K562 (cell line): ENCODE data around the gene HOXB3. TPM values are rescaled to one million over a fixed set of nuclear protein-coding genes. Genes with fewer than 3 reads are reported as not detected.

ENCODE experiments used
- ARID3B ChIP-seq: fragments of 250-450 bp; sonication (Bioruptor Pico); IDR thresholded peaks from 2 replicates; pipeline ENCODE4 v1.4.0; 2020; ENCODE audit warnings: borderline replicate concordance
- BACH1 ChIP-seq: fragments of 200-800 bp; sonication (Bioruptor generic); IDR thresholded peaks from 2 replicates; pipeline ENCODE4 v1.6.1; 2016; ENCODE audit warnings: missing genetic modification characterization, missing compliant biosample characterization
- BCLAF1 ChIP-seq, 2 experiments: fragments of 450-650 bp in 1 of 2; IDR thresholded peaks; 2 replicates each; pipeline ENCODE4 v1.6.1; 2011 to 2017; ENCODE audit warnings: low read depth in 2 of 2, antibody characterized with exemption in 1 of 2, borderline replicate concordance in 1 of 2, low read length in 1 of 2, mild to moderate bottlenecking in 1 of 2, mixed read lengths in 1 of 2; ENCODE audit not compliant: control insufficient read depth in 1 of 2
- CHAMP1 ChIP-seq: fragments of 450-650 bp; IDR thresholded peaks from 2 replicates; pipeline ENCODE4 v1.6.1; 2016; ENCODE audit warnings: mild to moderate bottlenecking
- GTF2E2 ChIP-seq: fragments of 200-800 bp; sonication (Bioruptor generic); IDR thresholded peaks from 2 replicates; pipeline ENCODE4 v1.6.1; 2016; ENCODE audit warnings: missing genetic modification characterization, missing compliant biosample characterization
- IRF1 ChIP-seq: sonication (generic); formaldehyde crosslinking; IDR thresholded peaks from 2 replicates; pipeline ENCODE4 v1.8.0; 2022; ENCODE audit warnings: missing genetic modification reagents, mild to moderate bottlenecking, borderline replicate concordance
- MTA2 ChIP-seq: fragments of 450-650 bp; IDR thresholded peaks from 2 replicates; pipeline ENCODE4 v1.6.1; 2016; ENCODE audit warnings: low read depth
- NCOA6 ChIP-seq: fragments of 450-650 bp; IDR thresholded peaks from 2 replicates; pipeline ENCODE4 v1.6.1; 2017; ENCODE audit warnings: mild to moderate bottlenecking
- PKNOX1 ChIP-seq: fragments of 450-650 bp; IDR thresholded peaks from 2 replicates; pipeline ENCODE4 v1.6.1; 2016
- RBM34 ChIP-seq: fragments of 200-400 bp; formaldehyde crosslinking; IDR thresholded peaks from 2 replicates; pipeline ENCODE4 v1.6.1; 2018; ENCODE audit warnings: low read length, borderline replicate concordance; ENCODE audit not compliant: insufficient read depth
- SPI1 ChIP-seq: IDR thresholded peaks from 2 replicates; pipeline ENCODE4 v1.6.1; 2011; ENCODE audit warnings: low read depth, low read length, control low read depth, borderline replicate concordance
- STAT5A ChIP-seq: IDR thresholded peaks from 2 replicates; pipeline ENCODE4 v1.6.1; 2012; ENCODE audit warnings: low read length, inconsistent platforms, borderline replicate concordance
- ZBTB2 ChIP-seq: fragments of 450-650 bp; IDR thresholded peaks from 2 replicates; pipeline ENCODE4 v1.6.1; 2016; ENCODE audit warnings: antibody characterized with exemption
- ZKSCAN8 ChIP-seq: fragments of 200-800 bp; sonication (Bioruptor generic); IDR thresholded peaks from 2 replicates; pipeline ENCODE4 v1.6.1; 2016; ENCODE audit warnings: missing genetic modification characterization, missing compliant biosample characterization
- ZNF143 ChIP-seq: sonication (generic); formaldehyde crosslinking; IDR thresholded peaks from 2 replicates; pipeline ENCODE4 v1.9.0; 2022; ENCODE audit warnings: mild to moderate bottlenecking, missing genetic modification reagents
- ZSCAN32 ChIP-seq: fragments of 450-650 bp; formaldehyde crosslinking; IDR thresholded peaks from 2 replicates; pipeline ENCODE4 v1.4.0; 2020; ENCODE audit warnings: mild to moderate bottlenecking, moderate library complexity
- polyA plus RNA-seq, 8 experiments: library from polyadenylated mRNA; depleted of rRNA in 4 of 8; stranded (reverse) in 5 of 8; unstranded in 3 of 8; fragments of >200 nt; fragmentation: Nextera tagmentation in 2 of 8; fragmentation: Illumina TruSeq in 1 of 8; extraction: Ambion mirVana in 2 of 8; extraction: Trizol in 1 of 8; gene quantifications; 2 replicates each; pipeline versions ENCODE4 v1.2.1 to v1.2.3, GENCODE V29; 2011 to 2014; ENCODE audit warnings: inconsistent platforms in 1 of 8, missing spikeins in 1 of 8
- total RNA-seq, 7 experiments: library from RNA; depleted of rRNA in 6 of 7; stranded (reverse); fragments of >200 nt in 6 of 7; fragmentation: Illumina TruSeq in 2 of 7; extraction: Trizol in 2 of 7; gene quantifications; 2 replicates each; pipeline versions ENCODE4 v1.2.1 to v1.2.3, GENCODE V29; 2011 to 2021; ENCODE audit warnings: low replicate concordance in 1 of 7

The HOXB3 gene
- total and polyA plus RNA-seq, 9 of the 15 experiments (the other 6 are each of a cell fraction or from before 2014, with no cell fraction given), result 2.4 to 41.3 (median 20.2) TPM

- TF ChIP-seq ZBTB2 (peak; percentile 59), CHAMP1 (no peak), SPI1 (peak; percentile 55), ZKSCAN8 (no peak), ZNF143 (CRISPR knock-in tag) (no peak), GTF2E2 (no peak), BCLAF1 (IDR thresholded peaks at IDR 0.05; ENCODE audit: borderline replicate concordance in 1 of 2, control insufficient read depth in 1 of 2, low read depth in 2 of 2, low read length in 1 of 2) (no peak), PKNOX1 (no peak), NCOA6 (no peak), RBM34 (no peak), STAT5A (no peak), IRF1 (CRISPR knock-in tag) (no peak), BACH1 (tag) (no peak; the same call in 1 of the 2 replicates), ARID3B (no peak), ZSCAN32 (CRISPR knock-in tag) (no peak), MTA2 (no peak)
Observed at GRCh38 chr17:48578616-48579470, 11.2 kb downstream of the HOXB3 start (continued).
